OCI-LY3 (cell line): ENCODE data around the gene MED4.

Experiments used
- EZH2phosphoT487 ChIP-seq: fragments of 200-600 bp; shearing (Covaris generic); IDR thresholded peaks from 2 replicates; pipeline ENCODE4 v1.6.1; 2018; ENCODE audit warnings: antibody characterized with exemption, mixed run types, low read depth
- TF ChIP-seq, protein P1 (sequence below): fragments of 200-600, 300-600 bp; sonication (generic); IDR thresholded peaks from 2 replicates; pipeline ENCODE4 v1.5.1; 2014; ENCODE audit warnings: antibody characterized with exemption, low read length, low read depth

DNA sequence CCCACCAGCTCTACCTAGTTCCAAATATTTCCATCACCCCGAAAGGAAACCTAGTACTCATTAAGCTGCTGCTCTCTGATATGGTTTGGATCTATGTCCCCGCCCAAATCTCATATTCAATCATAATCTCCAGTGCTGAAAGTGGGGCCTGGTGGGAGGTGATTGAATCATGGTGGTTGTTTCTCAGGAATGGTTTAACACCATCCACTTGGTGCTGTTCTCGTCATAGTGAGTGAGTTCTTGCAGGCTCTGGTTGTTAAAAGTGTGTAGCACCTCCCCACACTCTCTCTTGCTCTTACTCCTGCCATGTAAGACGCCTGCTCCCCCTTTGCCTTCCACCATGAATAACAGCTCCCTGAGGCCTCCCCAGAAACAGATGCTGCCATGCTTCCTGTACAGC, 43.4 kb upstream of the MED4 start:
- TF ChIP-seq, protein P1, sequence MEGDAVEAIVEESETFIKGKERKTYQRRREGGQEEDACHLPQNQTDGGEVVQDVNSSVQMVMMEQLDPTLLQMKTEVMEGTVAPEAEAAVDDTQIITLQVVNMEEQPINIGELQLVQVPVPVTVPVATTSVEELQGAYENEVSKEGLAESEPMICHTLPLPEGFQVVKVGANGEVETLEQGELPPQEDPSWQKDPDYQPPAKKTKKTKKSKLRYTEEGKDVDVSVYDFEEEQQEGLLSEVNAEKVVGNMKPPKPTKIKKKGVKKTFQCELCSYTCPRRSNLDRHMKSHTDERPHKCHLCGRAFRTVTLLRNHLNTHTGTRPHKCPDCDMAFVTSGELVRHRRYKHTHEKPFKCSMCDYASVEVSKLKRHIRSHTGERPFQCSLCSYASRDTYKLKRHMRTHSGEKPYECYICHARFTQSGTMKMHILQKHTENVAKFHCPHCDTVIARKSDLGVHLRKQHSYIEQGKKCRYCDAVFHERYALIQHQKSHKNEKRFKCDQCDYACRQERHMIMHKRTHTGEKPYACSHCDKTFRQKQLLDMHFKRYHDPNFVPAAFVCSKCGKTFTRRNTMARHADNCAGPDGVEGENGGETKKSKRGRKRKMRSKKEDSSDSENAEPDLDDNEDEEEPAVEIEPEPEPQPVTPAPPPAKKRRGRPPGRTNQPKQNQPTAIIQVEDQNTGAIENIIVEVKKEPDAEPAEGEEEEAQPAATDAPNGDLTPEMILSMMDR, result no peak
- TF ChIP-seq EZH2phosphoT487, result no peak
